HG03103 (cell line): ENCODE results near the gene CACNA2D1.

ENCODE experiments used
- ATAC-seq: cut with Tn5 transposase; IDR thresholded peaks from one replicate; pipeline ENCODE4 v1.9.1; 2021; ENCODE audit warnings: low read depth; ENCODE audit not compliant: unreplicated experiment

The CACNA2D1 gene

DNA sequence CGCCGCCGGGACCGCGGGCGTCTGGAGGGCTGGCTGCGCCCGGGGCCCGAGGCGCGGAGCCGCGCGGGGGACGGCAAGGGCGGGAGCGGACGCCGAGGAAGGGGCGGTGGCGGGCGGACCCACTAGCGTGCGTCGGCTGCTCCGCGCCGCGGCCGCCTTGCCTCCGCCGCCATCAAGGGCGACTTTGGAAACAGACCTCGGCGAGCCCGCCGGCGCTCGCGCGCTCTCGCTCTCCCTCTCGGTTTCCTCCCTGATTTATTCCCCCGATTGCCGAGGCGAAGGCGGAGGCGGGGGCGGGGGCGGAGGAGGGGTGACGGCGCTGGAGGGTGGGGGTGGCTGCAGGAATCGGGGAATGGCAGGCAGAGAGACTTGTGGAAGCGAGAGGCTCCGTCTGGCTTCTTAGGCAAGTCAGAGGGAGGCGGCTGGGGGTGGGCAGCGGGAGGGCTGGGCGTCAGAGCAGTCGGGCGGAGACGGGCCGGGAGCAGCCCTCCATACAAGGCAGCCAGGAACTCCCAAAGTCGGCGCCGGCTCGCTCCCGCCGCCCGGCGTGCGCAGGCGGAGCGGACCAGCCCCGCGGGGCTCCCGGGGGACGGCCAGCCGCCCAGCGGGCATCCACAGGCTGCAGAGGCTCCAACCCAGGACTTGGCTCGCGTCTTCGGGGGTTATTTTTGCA lies at the start of gene CACNA2D1:
CACNA2D1 (minus strand) TSS at position 231 of the 673 bp plus-strand sequence.
- ATAC-seq = no peak

DNA sequence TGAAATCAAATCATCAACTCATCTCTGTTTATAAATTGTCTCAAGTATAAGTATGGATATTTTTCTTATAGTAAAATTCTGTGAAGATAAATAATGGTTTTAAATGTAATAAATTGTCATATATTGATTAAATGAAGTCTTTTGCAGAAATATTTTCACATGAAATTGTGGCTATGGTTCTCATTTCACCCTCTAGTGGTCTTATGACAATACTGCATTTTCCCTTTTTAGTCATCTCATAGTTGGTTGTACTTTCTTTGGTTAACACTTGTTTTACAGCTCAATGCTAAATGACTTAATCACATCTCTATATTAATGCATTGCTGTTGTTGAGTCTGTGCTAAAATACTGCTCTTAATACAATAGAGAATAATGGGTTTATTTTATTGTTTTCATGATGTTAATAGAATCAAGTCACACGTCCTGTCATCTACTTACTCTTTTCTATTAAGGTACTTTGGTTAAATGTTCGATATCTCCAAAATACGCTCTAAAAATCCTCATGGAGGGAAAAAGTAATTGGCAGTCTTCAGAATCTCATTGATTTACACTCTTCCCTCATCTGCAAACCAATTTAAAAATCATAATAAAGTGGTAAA lies 38.0 kb upstream of the CACNA2D1 start:
- no peak for ATAC-seq

DNA sequence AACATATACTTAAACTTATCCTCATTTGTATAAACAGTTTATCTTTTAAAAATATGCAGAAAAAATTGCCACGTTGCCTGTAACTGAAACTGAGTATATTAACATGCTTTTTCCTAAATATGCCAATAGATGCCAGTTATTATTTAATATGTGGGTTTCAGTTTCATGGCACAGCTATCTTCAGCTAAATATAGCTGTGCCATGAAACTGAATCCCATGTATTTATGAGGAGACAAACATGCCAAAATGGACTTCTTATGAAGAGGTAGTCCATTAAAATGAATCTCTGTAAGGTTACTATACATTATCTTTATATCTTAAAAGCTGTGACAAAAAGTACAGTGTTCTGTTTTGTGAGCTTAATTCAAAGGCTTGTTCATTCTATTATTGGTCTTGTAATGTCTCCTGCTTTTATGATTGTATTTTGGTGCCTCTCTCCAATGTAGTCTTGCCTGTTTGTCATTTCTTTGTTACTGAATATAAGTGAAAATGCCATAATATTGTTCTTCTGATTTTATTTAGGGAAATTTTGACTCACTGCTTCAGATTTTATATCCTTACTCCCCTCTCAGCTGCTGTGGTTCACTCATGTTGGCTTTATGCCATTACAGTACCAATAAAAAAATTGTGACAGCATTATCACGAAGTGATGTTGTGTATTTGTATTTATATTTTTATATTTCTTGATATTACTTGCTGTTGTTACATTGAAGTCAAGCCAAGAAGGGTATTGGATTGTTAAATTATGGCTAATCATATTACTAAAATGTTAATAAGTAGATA lies 34.3 kb upstream of the CACNA2D1 start:
- no peak for ATAC-seq

DNA sequence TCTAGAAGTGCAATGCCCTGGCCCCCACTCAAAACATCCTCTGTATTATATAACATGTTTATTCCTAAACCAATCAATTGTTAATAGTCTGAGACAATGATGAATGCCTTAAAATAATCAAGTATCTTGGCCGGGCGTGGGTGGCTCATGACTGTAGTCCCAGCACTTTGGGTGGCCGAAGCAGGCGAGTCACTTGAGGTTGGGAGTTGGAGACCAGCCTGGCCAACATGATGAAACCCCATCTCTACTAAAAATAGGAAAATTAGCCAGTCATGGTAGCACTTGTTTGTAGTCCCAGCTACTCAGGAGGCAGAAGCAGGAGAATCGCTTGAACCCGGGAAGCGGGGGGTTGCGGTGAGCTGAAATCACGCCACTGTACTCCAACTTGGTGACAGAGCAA lies 29.4 kb upstream of the CACNA2D1 start:
- no peak for ATAC-seq

DNA sequence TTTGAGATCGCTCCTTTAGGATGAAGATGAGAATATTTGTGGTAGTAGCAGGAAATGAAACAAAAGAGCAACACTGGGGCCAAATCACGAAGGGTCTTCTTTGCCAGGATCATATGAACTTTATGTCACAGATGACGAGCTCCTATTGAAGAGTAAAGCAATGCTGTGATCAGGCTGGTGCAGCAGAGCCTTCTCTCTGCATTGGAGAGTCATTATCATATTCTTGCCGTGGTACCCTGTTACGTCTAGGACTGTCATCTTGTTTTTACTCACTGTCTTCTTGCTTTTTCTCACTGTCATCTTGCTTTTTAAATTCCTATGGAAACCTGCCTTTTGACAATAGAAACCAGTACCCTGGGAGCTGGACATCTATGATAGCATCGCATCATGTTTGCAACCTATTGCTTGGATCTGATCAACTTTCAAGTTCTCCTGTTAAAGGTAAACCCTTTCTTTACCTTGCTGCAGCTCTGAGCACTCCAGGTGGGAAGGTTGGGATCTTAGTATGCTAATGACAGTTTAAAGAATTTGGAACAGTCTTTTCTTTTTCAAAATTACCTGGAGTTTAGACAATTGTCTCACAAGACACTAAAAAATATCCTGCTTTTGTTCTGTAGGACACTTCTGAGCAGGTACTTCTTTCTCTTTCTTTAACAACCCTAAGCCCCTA lies 27.9 kb upstream of the CACNA2D1 start:
- ATAC-seq = no peak

DNA sequence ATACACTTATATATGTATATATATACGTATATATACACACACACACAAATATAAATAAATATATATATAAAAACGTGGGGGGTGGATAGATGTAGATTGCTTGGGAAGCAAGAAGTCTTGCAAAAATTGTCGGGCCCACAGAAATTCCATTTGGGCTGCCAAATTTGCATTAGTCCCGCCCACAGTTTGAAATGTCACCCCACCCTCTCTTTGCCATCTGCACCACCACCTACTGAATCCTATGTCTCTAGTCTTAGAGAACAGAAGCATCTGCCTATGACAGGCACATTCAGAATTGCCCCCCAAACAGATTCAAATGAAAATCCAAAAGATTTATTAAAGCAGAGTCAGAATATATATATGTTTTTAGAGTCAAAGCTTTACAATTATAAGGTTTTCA lies 25.6 kb upstream of the CACNA2D1 start:
- ATAC-seq = no peak

DNA sequence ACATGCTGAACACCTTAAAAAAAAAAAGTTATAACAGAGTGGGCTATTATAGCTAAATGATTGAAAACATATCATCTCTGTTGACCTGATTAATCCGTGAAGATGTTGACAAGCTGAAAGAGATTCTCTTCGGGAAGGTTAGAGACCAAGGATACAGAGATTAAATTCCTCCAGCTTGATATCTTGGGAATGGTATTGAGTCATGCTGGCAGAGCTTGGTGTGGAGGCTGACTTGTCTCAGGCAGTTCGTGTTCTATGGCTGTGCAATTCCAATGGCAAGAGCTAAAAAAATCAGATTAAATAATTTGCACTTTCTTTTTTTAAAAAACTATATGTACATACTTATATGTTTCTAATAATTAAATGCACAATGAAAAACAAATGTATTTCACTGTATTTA lies 24.9 kb upstream of the CACNA2D1 start:
- ATAC-seq = no peak

DNA sequence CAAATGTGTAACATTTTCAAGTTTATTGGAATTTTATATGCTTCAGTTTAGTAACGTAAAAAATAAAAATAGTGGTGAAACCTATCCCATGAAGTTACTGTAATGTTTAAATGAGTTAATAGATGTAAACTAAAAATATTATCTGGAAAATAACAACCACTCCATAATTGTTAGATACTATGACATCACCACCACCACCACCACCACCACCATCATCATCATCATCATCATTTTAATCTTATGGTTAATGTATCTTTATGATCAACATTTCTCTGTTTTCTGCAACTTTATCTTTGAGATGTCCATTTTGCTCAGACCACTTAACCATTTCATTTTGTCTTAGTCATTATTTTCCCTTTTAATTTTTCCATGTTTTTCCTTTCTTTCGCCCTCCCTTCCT lies 23.4 kb upstream of the CACNA2D1 start:
- no peak for ATAC-seq

DNA sequence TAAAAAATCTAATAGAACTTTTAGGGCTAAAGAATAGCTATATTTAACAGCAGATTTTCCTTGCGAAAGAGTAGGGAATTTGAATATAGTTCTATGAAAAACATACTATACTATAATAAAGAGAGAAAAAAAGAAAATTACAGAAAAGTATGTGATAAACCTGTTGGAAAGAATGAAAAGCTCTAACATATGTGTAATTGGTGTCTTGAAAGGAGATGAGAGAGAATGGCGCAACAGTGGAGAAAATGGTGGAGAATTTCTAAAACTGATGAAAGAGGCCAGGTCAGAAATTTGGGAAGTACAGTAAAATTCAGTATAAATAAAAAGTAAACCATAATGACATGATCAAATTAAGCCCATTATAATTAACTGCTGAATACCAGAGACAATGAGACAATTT lies 20.8 kb upstream of the CACNA2D1 start:
- ATAC-seq = no peak

DNA sequence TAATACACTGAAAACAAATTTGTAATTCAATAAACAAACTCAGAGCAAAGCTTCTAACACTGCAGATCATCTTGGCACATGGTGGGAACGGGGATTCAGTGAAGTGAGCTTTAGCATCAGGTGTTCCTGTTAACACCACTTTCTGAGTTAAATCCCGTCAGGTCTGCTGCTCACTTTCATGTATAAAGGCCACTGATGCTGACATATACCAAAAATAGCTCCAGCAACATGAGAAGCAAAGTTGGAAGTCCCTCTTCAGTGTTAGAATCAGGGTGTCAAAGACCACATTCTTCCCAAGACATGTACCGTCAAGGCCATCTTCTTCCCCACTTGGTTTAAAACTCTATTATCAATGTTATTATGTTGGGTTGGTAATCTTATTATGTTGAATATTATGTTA lies 11.7 kb upstream of the CACNA2D1 start:
- no peak for ATAC-seq

DNA sequence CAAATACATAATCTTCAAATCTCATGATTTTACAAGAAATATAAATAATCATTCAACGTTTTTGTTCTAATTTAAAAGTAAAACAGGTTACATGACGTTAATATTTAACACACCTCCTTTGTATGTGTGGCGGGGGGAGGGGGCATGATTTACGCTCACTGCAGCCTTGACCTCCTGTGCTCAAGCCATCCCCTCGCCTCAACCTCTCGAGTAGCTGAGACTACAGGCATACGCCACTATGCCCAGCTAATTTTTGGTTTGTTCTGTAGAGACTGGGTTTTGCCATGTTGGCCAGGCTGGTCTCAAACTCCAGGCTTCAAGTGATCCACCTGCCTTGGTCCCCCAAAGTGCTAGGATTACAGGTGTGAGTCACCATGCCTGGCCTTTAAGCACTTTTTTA lies 7.2 kb upstream of the CACNA2D1 start:
- ATAC-seq = no peak

DNA sequence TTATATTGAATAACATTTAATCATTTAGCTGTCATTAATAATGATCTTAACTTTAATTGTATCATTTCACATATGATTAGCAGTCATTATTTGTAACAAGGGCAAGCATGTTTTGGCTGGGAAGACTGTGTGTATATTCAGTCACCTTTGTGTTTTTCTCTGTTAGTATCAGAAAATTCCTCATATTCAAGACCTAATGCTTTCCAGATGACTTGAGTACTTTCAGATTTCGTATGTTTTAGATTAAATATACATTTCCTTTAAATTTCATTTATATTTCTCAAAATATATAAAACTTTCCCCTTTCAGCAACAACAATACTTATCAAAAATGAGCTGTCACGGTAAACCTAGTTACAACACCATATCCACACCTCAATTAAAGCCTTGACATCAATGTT lies 6.3 kb upstream of the CACNA2D1 start:
- no peak for ATAC-seq

DNA sequence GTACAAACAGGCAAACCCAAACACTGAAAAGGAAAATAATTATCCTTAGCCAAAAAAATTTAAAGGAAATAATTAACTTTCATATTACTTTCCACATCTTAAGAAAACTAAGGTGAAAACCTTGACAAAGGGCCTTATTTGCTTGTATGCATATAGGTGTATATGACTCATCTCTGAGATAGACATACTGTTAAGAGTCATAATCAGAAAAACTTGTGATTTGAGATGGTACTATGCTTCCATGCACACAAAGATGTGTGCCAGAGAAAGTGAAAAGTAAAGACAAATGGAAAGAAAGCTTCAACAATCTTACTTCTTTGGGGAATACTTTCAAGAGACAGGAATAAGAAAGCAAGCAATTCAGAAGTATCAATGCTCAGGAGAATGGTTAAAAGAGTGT lies 3.3 kb upstream of the CACNA2D1 start:
- no peak for ATAC-seq

DNA sequence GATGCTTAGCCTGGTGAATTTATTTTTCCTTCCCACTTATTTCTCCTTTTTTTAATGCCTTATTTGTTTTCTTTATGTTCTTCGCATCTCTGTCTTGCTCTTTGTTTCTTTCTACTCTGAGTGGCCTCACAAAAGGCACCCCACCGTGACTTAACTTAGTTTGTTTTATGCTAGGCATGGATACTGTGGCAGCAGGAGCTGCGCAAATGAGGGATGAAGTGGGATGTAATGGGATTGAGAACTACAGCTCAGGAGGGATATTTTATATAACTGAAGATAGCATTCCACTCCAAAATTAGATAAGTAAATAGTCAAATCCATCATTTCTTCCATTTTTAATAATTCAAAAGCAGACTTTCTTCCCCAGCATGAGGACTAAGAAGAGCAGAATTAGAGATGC lies 1.7 kb upstream of the CACNA2D1 start:
- ATAC-seq = no peak

DNA sequence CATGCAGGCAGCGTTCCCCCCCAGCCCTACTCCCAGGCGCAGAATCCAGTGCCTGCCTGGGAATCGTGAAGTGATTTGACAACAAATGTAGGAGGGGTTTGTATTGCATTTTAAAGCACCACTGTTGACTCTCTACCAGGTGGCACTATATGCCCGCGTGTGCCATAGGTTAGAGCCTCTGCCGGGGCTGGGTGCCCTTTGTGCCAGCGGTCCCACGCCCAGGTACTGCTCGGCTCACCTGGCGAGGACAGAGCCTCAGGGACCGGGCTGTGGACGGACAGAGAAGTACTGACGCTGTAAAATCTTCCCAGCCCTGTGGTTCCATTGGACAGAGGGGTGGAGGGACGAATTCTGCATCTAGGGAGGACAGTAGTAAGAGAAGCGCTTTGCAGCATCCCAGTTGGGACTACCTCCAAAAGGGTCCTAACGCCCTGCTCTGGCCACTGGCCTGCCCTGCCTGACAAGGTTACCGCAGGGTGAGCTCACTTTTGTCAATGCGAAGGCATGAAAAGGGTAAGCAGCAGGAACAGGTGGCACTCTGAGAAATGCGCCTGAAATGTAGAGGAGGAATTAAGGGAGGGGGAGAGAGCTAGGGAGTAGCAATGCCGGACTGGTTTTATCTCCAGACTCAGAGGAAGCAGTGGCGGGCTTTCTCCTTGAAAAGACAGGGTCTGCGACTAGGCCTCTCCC lies 788 bp upstream of the CACNA2D1 start:
- no peak for ATAC-seq

DNA sequence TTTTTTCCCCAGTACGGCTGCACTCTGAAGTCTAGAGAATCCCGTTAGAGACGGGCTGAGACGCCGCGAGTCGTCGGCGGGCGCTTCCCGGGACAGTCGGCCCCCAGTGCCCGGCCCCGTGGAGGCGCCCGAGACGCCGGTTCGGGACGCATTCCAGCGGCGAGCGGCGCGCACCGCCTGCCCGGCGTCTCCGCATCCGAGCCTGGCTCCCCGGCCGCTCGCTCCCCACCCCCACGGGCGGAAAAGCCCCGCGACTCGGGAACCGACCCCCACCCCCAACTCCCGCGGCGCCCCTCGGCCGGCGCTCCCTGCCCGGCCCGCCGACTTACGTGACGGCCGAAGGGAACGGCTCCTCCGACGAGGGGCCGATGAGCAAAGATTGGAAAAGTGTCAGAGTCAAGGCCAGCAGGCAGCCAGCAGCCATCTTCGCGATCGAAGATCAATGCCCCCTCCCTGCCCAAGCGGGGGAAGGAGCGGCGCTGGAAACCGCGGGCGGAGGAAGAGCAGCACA lies 486 bp downstream of the CACNA2D1 start:
- no peak for ATAC-seq

DNA sequence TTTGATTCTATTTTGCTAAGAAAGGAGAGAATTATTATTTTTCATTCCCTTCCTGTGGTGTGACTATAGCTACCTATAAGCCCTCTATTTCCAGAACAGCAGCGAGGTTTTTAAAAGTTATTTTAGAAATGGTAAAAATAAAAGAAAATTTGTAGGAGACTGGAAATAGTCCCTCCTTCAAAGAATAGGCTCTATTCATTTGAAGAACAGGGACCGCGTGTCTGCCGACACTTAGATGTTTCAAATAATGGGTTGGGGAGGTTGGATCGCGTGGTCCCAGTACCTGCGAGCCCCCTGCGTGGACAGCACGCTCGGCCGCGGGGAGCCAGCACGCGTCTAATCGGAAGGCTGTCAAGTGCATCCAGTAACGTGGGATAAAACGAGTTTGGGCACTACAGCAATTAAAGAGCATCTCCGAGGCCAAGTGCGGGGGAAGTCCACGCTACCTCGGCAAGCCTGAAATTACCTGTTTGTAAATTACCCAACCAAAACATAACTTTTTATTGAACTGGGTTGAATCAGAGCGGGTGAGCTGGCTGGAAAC lies 1.0 kb downstream of the CACNA2D1 start:
- no peak for ATAC-seq

DNA sequence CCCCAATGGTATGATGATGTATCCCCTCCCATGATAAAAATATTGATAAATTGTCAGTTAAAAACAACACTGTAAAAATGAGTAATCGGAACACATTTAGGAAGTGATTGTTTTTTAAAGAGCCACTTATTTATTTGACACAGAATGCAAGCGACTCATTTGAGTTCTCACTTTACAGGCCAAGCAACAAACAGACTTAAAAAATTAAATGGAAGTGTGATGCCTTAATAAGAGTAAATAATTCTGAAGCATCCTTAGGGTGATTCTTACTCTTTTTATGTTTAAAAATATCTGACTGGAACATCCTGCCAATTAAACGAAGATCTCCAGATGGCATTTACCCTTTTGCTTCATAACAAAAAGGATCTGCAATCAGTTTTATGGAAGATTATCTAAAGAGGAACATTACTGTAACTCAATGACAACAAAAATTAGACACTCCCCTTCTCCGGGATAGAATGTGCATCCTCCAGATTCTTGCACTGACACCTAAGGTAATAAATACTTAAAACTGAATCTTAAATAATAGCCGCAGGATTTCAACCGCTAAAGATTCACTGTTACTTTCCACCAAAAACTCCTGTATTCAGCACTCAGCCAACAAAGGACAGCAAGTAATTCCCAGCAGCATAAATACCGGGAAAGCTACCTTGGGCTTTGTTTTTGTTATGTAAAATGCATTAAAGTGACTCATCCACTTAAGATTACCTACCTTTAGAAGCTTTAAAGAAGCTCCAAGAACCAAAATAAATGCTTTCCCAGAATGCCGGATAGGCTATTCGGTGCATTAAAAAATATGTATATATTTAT lies 1.7 kb downstream of the CACNA2D1 start:
- no peak for ATAC-seq

DNA sequence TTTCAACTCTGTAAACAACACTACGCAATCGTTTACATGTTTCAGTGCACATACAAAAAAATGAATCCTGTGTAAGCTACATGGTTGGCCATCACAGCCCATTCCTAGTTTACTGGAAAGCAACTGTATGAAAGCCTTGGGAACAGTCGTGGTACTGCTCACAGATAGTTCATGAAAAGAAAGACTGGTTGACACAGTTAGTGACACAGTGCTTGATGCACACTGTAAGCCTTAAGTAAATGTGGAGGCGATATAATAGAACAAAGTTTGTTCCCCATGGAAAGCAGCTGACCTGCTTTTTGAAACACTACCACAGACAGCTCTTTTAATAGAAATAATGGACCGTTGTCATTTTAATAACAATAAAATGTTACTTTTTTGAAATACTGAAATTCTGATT lies 5.1 kb downstream of the CACNA2D1 start:
- no peak for ATAC-seq
